Thyroid gland (tissue), 4 donors: ENCODE results near the gene MZF1.

ENCODE experiments used
- CTCF ChIP-seq, 6 experiments: fragments of 200-600 bp in 3 of 6; fragments of 450-650 bp in 3 of 6; sonication (generic) in 3 of 6; IDR thresholded peaks; one replicate each; pipeline ENCODE4 v1.5.1; 2016 to 2019; ENCODE audit warnings: antibody characterized with exemption in 6 of 6, mild to moderate bottlenecking in 2 of 6, inconsistent platforms in 1 of 6, moderate library complexity in 1 of 6
- POLR2A ChIP-seq, 2 donors: fragments of 450-650 bp; IDR thresholded peaks; one replicate each; pipeline ENCODE4 v1.6.1; 2017; ENCODE audit warnings: antibody characterized with exemption in 2 of 2, mild to moderate bottlenecking in 2 of 2, moderate library complexity in 1 of 2

- no peak for TF ChIP-seq CTCF (IDR thresholded peaks at IDR 0.05)
- no peak for TF ChIP-seq POLR2A (IDR thresholded peaks at IDR 0.05)
Observed at GRCh38 chr19:58568453-58569130, 4.5 kb downstream of the MZF1 start.
